ENCODE results near the gene BCL2.

DNA sequence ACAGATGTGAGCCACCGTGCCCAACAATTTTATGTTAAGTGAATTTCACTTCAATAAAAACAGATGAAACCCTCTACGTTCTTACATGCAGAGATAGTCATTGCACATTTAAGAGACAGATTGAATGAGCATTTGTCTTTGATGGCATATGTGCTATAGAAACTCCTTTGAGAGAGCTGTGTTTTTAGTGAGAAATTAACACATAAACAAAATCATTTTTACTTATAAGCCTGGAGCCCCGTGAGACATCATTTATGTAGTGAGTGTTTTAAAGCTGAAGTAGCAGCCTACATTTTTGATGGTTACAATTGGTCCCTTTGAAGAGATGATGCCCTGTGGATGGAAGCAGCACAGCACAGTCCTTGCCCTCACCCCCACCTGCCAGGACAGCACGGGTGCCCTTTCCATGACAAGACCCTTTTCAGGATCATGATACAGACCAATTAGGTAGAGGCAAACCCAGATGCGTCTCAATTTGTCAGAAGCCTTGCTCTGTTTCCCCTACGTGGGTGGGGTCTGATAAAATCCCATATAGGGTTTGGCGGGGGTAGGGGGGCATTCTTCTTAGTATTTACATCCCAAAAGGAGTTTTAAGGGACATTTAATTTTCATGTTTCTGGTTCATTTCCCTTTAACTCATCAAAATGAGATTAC is 237.1 kb downstream of the BCL2 start:
- TF ChIP-seq, protein P1, sequence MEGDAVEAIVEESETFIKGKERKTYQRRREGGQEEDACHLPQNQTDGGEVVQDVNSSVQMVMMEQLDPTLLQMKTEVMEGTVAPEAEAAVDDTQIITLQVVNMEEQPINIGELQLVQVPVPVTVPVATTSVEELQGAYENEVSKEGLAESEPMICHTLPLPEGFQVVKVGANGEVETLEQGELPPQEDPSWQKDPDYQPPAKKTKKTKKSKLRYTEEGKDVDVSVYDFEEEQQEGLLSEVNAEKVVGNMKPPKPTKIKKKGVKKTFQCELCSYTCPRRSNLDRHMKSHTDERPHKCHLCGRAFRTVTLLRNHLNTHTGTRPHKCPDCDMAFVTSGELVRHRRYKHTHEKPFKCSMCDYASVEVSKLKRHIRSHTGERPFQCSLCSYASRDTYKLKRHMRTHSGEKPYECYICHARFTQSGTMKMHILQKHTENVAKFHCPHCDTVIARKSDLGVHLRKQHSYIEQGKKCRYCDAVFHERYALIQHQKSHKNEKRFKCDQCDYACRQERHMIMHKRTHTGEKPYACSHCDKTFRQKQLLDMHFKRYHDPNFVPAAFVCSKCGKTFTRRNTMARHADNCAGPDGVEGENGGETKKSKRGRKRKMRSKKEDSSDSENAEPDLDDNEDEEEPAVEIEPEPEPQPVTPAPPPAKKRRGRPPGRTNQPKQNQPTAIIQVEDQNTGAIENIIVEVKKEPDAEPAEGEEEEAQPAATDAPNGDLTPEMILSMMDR (IDR thresholded peaks at IDR 0.05) = no peak
- no peak for TF ChIP-seq POLR2A (IDR thresholded peaks at IDR 0.05)
